Stomach (tissue), 19 donors: ENCODE measurements around the gene PLCXD1. TPM values are rescaled to one million over a fixed set of nuclear protein-coding genes. Genes with fewer than 3 reads are reported as not detected.
"Not testable (repeated sequence)": the region's sequence is repeated elsewhere in the genome, so short reads cannot be mapped to it uniquely, and the experiment has no call there.

Experiments
- DNase-seq, 2 donors: peaks; one replicate each; pipeline versions ENCODE4 v3.0.0 to v3.0.0-alpha.2; 2013 to 2019
- H3K27ac ChIP-seq, 5 donors: fragments of 200-600 bp in 4 of 5; sonication (generic) in 4 of 5; one replicate each; pipeline ENCODE4 v1.5.1; 2013 to 2019; ENCODE audit warnings: mild to moderate bottlenecking in 1 of 5, moderate library complexity in 1 of 5
- H3K27me3 ChIP-seq, 3 donors: fragments of 200-600 bp; sonication (generic); one replicate each; pipeline ENCODE4 v1.5.1; 2017 to 2019; ENCODE audit warnings: mixed run types in 1 of 3
- H3K36me3 ChIP-seq, 4 donors: fragments of 200-600 bp; sonication (generic); 1 replicate in 3 of 4; 2 replicates in 1 of 4; pipeline ENCODE4 v1.5.1; 2016 to 2019
- H3K4me1 ChIP-seq, 4 donors: fragments of 200-600 bp; sonication (generic); one replicate each; pipeline ENCODE4 v1.5.1; 2016 to 2019
- H3K4me3 ChIP-seq, 4 donors: fragments of 200-600 bp; sonication (generic) in 3 of 4; one replicate each; pipeline ENCODE4 v1.5.1; 2016 to 2019; ENCODE audit warnings: mild to moderate bottlenecking in 1 of 4
- H3K9me3 ChIP-seq, 4 donors: fragments of 200-600 bp; sonication (generic); one replicate each; pipeline ENCODE4 v1.5.1; 2016 to 2019
- EP300 ChIP-seq: sonication (generic); formaldehyde crosslinking; IDR thresholded peaks from one replicate; pipeline ENCODE4 v1.6.1; 2017; ENCODE audit warnings: antibody characterized with exemption
- POLR2A ChIP-seq, 4 donors: fragments of 450-650 bp; IDR thresholded peaks; one replicate each; pipeline ENCODE4 v1.6.1; 2016; ENCODE audit warnings: antibody characterized with exemption in 4 of 4, control low read depth in 2 of 4, mild to moderate bottlenecking in 1 of 4, moderate library complexity in 1 of 4
- POLR2AphosphoS5 ChIP-seq, 3 donors: sonication (generic); formaldehyde crosslinking; IDR thresholded peaks; one replicate each; pipeline ENCODE4 v1.6.1; 2016; ENCODE audit warnings: antibody characterized with exemption in 3 of 3
- WGBS, 5 donors: extraction: QIAGEN DNeasy Blood & Tissue Kit in 3 of 5; methylation state at CpG; one replicate each; pipeline versions ENCODE4 v1.1.5 to v1.1.7; 2013 to 2018; 5-methylcytosine and 5-hydroxymethylcytosine counted together
- intact Hi-C: fragments of 100-400 bp; cut with DNase I; formaldehyde crosslinking; loops from one replicate; pipeline ENCODE4 v1.15.1; 2023; ENCODE audit warnings: low total_unique reads
- long read RNA-seq, 10 donors: transcript quantifications; one replicate each; lab custom pipeline, GENCODE V29; 2026
- polyA plus RNA-seq, 3 donors: library from polyadenylated mRNA; stranded (reverse); fragments of 200-250 nt; gene quantifications; one replicate each; pipeline ENCODE4 v1.2.3, GENCODE V29; 2013
- total RNA-seq, 5 donors: library from RNA; depleted of rRNA; stranded (reverse); fragments of >200 nt; gene quantifications; one replicate each; pipeline versions ENCODE4 v1.1.0 to v1.2.3, GENCODE V29; 2014 to 2016
- TF ChIP-seq, protein P1 (sequence below), 7 experiments: fragments of 450-650 bp in 4 of 7; fragments of 200-600 bp in 3 of 7; sonication (generic) in 3 of 7; IDR thresholded peaks; one replicate each; pipeline ENCODE4 v1.5.1; 2016 to 2019; ENCODE audit warnings: antibody characterized with exemption in 7 of 7, control low read depth in 2 of 7, mild to moderate bottlenecking in 1 of 7
- donor health status: healthy with polysubstance abuse.
- donor health status: Bipolar disorder and iron deficiency.
- donor health status: healthy.

PLCXD1 gene, protein sequence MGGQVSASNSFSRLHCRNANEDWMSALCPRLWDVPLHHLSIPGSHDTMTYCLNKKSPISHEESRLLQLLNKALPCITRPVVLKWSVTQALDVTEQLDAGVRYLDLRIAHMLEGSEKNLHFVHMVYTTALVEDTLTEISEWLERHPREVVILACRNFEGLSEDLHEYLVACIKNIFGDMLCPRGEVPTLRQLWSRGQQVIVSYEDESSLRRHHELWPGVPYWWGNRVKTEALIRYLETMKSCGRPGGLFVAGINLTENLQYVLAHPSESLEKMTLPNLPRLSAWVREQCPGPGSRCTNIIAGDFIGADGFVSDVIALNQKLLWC
- total RNA-seq (100 to 1,000 TPM in 1 of 5 donors, 10 to 100 TPM in 3, 1 to 10 TPM in 1; 8.4 to 114 (median 30.3) TPM), polyA plus RNA-seq (10 to 100 TPM; 13.3 to 45.1 (median 16.4) TPM)
- long read RNA-seq, donor 1, partial matches to known transcripts = 16 of 29 reads
- long read RNA-seq, donor 1, other reads (novel, unspliced or antisense) = 13 of 29 reads
- long read RNA-seq, donor 2, partial matches to known transcripts = 15 of 35 reads
- long read RNA-seq, donor 2, other reads (novel, unspliced or antisense) = 20 of 35 reads
- long read RNA-seq, donor 3 = 0 reads
- long read RNA-seq, donor 4 = 0 reads
- long read RNA-seq, donor 5, partial matches to known transcripts = 16 of 16 reads
- long read RNA-seq, donor 5, other reads (novel, unspliced or antisense) = 0 of 16 reads
- long read RNA-seq, donor 6, full-length matches to known transcripts = 1 of 137 reads
- long read RNA-seq, donor 6, partial matches to known transcripts = 136 of 137 reads
- long read RNA-seq, donor 6, other reads (novel, unspliced or antisense) = 0 of 137 reads
- long read RNA-seq, donor 7, partial matches to known transcripts = 37 of 37 reads
- long read RNA-seq, donor 7, other reads (novel, unspliced or antisense) = 0 of 37 reads
- long read RNA-seq, donor 8, partial matches to known transcripts = 21 of 21 reads
- long read RNA-seq, donor 8, other reads (novel, unspliced or antisense) = 0 of 21 reads
- long read RNA-seq, donor 9, full-length matches to known transcripts = 1 of 49 reads
- long read RNA-seq, donor 9, partial matches to known transcripts = 42 of 49 reads
- long read RNA-seq, donor 9, other reads (novel, unspliced or antisense) = 6 of 49 reads
- long read RNA-seq, donor 10, partial matches to known transcripts = 18 of 26 reads
- long read RNA-seq, donor 10, other reads (novel, unspliced or antisense) = 8 of 26 reads

DNA sequence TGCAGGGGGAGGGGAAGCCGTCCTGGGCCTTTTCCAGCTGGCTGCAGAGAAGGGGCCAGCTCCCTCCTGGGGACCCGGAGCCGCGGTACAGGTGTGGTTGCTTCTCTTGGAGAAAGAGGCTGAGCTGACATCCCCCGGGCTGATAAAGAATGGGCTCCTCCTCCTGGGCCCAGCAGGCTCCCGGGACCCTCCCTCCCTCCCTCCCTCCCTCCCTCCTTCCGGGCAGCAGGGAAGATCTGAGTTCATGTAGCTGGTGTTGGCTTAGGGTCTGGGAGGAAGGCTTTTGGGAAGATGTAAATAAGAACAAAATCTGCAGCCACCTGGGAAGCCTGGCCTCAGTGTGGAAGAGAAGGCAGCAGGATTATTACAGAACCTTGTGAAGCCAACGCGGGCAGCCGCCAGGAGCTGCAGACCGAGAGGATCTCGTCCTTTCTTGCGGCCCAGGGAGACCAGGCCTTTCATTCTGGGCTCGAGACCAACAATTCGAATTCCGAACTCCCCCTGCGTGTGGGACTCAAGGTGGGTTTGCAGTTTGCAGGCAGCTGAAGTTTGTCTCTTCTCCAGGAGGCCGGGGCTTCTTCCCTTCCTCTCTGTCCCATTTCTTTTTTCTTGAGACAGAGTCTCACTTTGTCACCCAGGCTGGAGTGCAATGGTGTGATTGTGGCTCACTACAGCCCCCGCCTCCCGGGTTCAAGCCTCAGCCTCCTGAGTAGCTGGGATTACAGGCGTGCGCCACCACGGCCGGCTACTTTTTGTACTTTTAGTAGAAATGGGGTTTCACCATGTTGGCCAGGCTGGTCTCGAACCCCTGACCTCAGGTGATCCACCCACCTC lies at the start of gene PLCXD1:
TSS of gene PLCXD1 (plus strand) at position 216 of the 834 bp plus-strand sequence. CDS start 2,807 bp downstream, outside the sequence.
- peak within 1 kb of the TSS; percentile 24 to 37 (median 30) for H3K4me3 ChIP-seq
- H3K36me3 ChIP-seq = peaks cover 5 to 24% (median 21%) of the 10 kb centered on the region in 4 donors
- intact Hi-C loops = no loop called here
- 27 to 39% (median 33%) methylated on average over 24 to 25 of the region's 25 CpGs for WGBS, 5 donors
- peak; percentile 32 to 78 for DNase-seq
- peaks cover 0 to 44% (median 32%) of the 10 kb centered on the region in 4 donors for H3K4me1 ChIP-seq
- no peaks in the 10 kb centered on the region for H3K9me3 ChIP-seq
- H3K27me3 ChIP-seq = peaks cover 0 to 3% (median 0%) of the 10 kb centered on the region in 3 donors
- H3K27ac ChIP-seq = peak within 1 kb of the TSS; percentile 34 to 72 (median 49)
- TF ChIP-seq, protein P1, sequence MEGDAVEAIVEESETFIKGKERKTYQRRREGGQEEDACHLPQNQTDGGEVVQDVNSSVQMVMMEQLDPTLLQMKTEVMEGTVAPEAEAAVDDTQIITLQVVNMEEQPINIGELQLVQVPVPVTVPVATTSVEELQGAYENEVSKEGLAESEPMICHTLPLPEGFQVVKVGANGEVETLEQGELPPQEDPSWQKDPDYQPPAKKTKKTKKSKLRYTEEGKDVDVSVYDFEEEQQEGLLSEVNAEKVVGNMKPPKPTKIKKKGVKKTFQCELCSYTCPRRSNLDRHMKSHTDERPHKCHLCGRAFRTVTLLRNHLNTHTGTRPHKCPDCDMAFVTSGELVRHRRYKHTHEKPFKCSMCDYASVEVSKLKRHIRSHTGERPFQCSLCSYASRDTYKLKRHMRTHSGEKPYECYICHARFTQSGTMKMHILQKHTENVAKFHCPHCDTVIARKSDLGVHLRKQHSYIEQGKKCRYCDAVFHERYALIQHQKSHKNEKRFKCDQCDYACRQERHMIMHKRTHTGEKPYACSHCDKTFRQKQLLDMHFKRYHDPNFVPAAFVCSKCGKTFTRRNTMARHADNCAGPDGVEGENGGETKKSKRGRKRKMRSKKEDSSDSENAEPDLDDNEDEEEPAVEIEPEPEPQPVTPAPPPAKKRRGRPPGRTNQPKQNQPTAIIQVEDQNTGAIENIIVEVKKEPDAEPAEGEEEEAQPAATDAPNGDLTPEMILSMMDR (IDR thresholded peaks at IDR 0.05) = no peak
- TF ChIP-seq EP300 = no peak
- TF ChIP-seq POLR2A (IDR thresholded peaks at IDR 0.05) = no peak

DNA sequence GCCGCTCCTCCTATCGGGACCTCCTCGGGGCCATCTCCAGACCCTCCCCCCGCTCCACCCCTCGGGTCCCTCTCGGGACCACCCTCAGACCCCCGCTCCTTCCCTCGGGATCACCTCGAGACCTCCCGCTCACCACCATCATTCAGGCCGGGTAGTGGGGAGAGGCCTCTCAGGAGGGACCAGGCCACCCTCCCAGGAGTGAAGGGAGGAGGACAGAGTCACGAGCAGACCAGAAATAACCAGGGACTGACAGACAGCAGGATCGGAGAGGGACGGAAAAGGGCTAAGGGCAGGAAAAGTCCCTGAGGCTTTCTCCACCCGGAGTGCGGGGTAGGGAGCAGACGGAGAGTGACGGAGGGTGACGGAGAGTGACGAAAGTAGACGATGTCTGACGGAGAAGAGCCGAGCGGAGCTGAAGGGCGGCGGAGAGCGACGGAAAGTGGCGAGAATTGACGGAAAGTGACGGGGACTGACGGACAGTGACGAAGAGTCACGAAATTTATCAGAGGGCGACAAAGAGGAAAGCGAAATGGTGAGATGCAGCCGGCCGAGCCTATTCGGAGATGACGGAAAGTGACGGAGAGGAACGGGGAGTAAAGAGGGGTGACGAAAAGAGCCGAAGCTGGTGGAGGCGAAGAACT lies 49.4 kb upstream of the PLCXD1 start:
- H3K4me1 ChIP-seq, H3K36me3 ChIP-seq, H3K27me3 ChIP-seq, H3K27ac ChIP-seq, H3K9me3 ChIP-seq, H3K4me3 ChIP-seq, intact Hi-C loops, DNase-seq: not testable (repeated sequence)
- no CpG with 5 or more reads among the region's 45 CpGs for WGBS, 5 donors

DNA sequence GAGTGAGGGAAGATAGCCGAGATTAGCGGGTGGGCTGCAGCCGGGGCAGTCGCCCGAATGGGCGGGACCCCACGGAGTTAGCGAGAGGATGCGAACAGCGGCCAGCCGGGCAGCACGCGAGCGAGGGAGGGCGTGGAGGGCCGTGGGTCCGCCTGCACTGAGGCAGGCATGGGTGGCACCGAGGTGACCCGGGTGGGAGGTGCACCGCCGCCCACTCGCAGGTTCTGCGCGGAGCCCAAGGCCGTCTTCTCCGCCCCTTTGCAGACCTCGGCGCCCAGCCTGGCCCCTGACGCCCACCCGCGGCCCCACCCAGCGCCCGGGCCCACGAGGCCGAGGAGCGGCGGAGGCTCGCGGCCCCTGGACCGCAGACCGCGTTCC lies 48.9 kb upstream of the PLCXD1 start:
- H3K36me3 ChIP-seq, H3K27ac ChIP-seq, H3K27me3 ChIP-seq, H3K4me3 ChIP-seq, intact Hi-C loops, H3K4me1 ChIP-seq, DNase-seq, H3K9me3 ChIP-seq: not testable (repeated sequence)
- WGBS, 5 donors = 92% methylated on average over 5 of the region's 42 CpGs; no CpG with 5 or more reads in 4 of the 5 donors

DNA sequence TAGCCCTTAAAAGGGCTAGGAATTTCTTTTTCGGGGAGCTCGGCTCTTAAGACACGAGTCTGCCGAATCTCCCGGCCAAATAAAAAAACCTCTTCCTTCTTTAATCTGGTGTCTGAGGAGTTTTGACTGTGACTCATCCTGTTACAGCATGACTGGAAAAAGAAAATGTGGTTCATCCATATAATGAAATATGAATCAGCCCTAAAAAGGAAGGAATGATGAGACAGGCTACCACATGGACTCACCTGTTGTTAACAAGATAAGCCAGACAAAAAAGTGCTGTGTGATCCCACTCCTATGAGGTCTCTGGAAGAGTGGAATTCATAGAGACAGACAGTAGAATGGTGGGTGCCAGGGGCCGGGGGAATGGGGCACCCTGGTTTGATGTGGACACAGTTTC lies 45.0 kb upstream of the PLCXD1 start:
- H3K36me3 ChIP-seq, H3K9me3 ChIP-seq, DNase-seq, H3K27ac ChIP-seq, H3K27me3 ChIP-seq, H3K4me1 ChIP-seq, H3K4me3 ChIP-seq, intact Hi-C loops: not testable (repeated sequence)
- no CpG with 5 or more reads among the region's 6 CpGs for WGBS, 5 donors

DNA sequence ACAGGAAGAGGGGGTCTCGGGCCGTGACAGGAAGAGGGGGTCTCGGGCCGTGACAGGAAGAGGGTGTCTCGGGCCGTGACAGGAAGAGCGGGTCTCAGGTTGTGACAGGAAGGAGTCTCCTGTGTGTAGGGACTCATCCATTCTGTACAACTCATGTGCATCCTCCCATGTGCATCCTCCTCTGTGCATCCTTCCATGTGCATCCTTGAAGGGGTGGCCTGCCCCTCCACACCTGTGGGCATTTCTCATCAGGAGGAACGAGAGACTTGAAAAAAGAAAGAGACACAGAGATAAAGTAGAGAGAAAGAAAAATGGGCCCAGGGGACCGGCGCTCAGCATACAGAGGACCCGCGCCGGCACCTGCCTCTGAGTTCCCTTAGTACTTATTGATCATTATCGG lies 30.2 kb upstream of the PLCXD1 start:
- H3K4me1 ChIP-seq = no peaks in the 10 kb centered on the region
- DNase-seq = no peak
- H3K27me3 ChIP-seq = no peaks in the 10 kb centered on the region
- intact Hi-C loops = no loop called here
- H3K4me3 ChIP-seq = no peak overlapping the region
- TF ChIP-seq POLR2AphosphoS5 (IDR thresholded peaks at IDR 0.05) = no peak
- TF ChIP-seq, protein P1 (IDR thresholded peaks at IDR 0.05) = no peak
- TF ChIP-seq POLR2A (IDR thresholded peaks at IDR 0.05) = no peak
- TF ChIP-seq EP300 = no peak
- WGBS, 5 donors = 76 to 90% (median 81%) methylated on average over 9 to 14 of the region's 14 CpGs
- no peaks in the 10 kb centered on the region for H3K9me3 ChIP-seq
- no peaks in the 10 kb centered on the region for H3K36me3 ChIP-seq
- no peak overlapping the region for H3K27ac ChIP-seq

DNA sequence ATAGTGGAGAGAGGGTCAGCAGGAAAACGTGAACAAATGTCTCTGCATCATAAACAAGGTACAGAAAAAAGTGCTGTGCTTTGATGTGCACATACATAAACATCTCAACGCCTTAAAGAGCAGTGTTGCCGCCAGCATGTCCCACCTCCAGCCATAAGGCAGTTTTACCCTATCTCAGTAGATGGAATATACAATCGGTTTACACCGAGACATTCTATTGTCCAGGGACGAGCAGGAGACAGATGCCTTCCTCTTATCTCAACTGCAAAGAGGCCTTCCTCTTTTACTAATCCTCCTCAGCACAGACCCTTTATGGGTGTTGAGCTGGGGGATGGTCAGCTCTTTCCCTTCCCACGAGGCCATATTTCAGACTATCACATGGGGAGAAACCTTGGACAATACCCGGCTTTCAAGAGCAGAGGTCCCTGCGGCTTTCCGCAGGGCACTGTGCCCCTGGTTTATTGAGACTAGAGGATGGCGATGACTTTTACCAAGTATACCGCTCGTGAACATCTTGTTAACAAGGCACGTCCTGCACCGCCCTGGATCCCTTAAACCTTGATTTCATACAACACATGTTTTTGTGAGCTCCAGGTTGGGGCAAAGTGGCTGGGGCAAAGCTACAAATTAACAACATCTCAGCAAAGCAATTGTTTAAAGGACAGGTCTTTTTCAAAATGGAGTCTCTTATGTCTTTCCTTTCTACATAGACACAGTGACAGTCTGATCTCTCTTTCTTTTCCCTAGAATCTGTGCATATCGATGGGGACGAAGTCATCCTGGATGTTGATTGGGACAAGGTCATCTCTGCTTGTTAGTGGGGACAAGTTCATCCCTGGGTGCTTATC lies 29.6 kb upstream of the PLCXD1 start:
- H3K4me3 ChIP-seq, intact Hi-C loops: not testable (repeated sequence)
- WGBS, 5 donors = 76 to 83% (median 78%) methylated on average over 16 to 17 of the region's 17 CpGs

More for the DNA sequence above, 29.6 kb upstream of the PLCXD1 start:
- H3K27me3 ChIP-seq, DNase-seq, H3K36me3 ChIP-seq, H3K27ac ChIP-seq, H3K9me3 ChIP-seq, H3K4me1 ChIP-seq: not testable (repeated sequence)
